Body of pancreas (tissue), 4 donors: ENCODE results near the gene LONRF2.

ENCODE experiments used
- POLR2A ChIP-seq, 3 donors: fragments of 450-650 bp; IDR thresholded peaks; one replicate each; pipeline ENCODE4 v1.6.1; 2016; ENCODE audit warnings: antibody characterized with exemption in 3 of 3, mild to moderate bottlenecking in 2 of 3
- TF ChIP-seq, protein P1 (sequence below), 7 experiments: fragments of 450-650 bp in 4 of 7; fragments of 200-600 bp in 3 of 7; sonication (generic) in 3 of 7; IDR thresholded peaks; one replicate each; pipeline ENCODE4 v1.5.1; 2016 to 2019; ENCODE audit warnings: antibody characterized with exemption in 7 of 7

- TF ChIP-seq, protein P1, sequence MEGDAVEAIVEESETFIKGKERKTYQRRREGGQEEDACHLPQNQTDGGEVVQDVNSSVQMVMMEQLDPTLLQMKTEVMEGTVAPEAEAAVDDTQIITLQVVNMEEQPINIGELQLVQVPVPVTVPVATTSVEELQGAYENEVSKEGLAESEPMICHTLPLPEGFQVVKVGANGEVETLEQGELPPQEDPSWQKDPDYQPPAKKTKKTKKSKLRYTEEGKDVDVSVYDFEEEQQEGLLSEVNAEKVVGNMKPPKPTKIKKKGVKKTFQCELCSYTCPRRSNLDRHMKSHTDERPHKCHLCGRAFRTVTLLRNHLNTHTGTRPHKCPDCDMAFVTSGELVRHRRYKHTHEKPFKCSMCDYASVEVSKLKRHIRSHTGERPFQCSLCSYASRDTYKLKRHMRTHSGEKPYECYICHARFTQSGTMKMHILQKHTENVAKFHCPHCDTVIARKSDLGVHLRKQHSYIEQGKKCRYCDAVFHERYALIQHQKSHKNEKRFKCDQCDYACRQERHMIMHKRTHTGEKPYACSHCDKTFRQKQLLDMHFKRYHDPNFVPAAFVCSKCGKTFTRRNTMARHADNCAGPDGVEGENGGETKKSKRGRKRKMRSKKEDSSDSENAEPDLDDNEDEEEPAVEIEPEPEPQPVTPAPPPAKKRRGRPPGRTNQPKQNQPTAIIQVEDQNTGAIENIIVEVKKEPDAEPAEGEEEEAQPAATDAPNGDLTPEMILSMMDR (IDR thresholded peaks at IDR 0.05), result peak in 6 of 7 experiments; percentile 29 to 69 (median 63)
- no peak for TF ChIP-seq POLR2A (IDR thresholded peaks at IDR 0.05)
Observed at GRCh38 chr2:100260712-100261620, 61.3 kb downstream of the LONRF2 start.
